ENCODE results near the gene STX7. TPM values are rescaled to one million over a fixed set of nuclear protein-coding genes. Genes with fewer than 3 reads are reported as not detected.

Gene STX7
- polyA plus RNA-seq, 1 experiment = 42.7 TPM

GRCh38 chr6:132479131-132479530, 33.8 kb downstream of the STX7 start:
- no peak for TF ChIP-seq CTCF (IDR thresholded peaks at IDR 0.05; ENCODE audit: low read depth, low read length)
- H3K27ac ChIP-seq (ENCODE audit: low read depth, low read length) = no peak overlapping the region
- no peaks in the 10 kb centered on the region for H3K27me3 ChIP-seq (ENCODE audit: control insufficient read depth, insufficient read depth, low read length)
- no peak overlapping the region for H3K4me3 ChIP-seq (ENCODE audit: low read depth, low read length)
- POLR2A ChIA-PET = no interaction called here
- CTCF ChIA-PET = interaction anchor here (0.5 to 1.6 kb wide), 2 partner anchors 27 to 199 kb away, joined by 4 to 6 read pairs; no protein-coding TSS in a partner anchor
- no peaks in the 10 kb centered on the region for H3K9me3 ChIP-seq (ENCODE audit: control insufficient read depth, insufficient read depth, low read length)
- DNase-seq (ENCODE audit: low read depth, low spot score) = no peak

- H3K9me3 ChIP-seq (ENCODE audit: control insufficient read depth, insufficient read depth, low read length) = no peaks in the 10 kb centered on the region
- no peak overlapping the region for H3K27ac ChIP-seq (ENCODE audit: low read depth, low read length)
- ChIA-PET CTCF (interaction anchor here (0.5 to 1.6 kb wide), 2 partner anchors 27 to 199 kb away, joined by 4 to 6 read pairs; no protein-coding TSS in a partner anchor), POLR2A (no interaction called here)
- no peaks in the 10 kb centered on the region for H3K27me3 ChIP-seq (ENCODE audit: control insufficient read depth, insufficient read depth, low read length)
- H3K4me3 ChIP-seq (ENCODE audit: low read depth, low read length) = no peak overlapping the region
- no peak for DNase-seq (ENCODE audit: low read depth, low spot score)
- TF ChIP-seq CTCF (IDR thresholded peaks at IDR 0.05; ENCODE audit: low read depth, low read length) = no peak
Measured at GRCh38 chr6:132478674-132479073, 34.2 kb downstream of the STX7 start.

GRCh38 chr6:132478266-132478665, 34.6 kb downstream of the STX7 start:
- TF ChIP-seq CTCF (IDR thresholded peaks at IDR 0.05; ENCODE audit: low read depth, low read length) = no peak
- ChIA-PET POLR2A (no interaction called here), CTCF (interaction anchor here (1.6 kb wide), 1 partner anchor 198 kb away, joined by 6 read pairs; no protein-coding TSS in a partner anchor)
- H3K4me3 ChIP-seq (ENCODE audit: low read depth, low read length) = no peak overlapping the region
- no peaks in the 10 kb centered on the region for H3K9me3 ChIP-seq (ENCODE audit: control insufficient read depth, insufficient read depth, low read length)
- no peaks in the 10 kb centered on the region for H3K27me3 ChIP-seq (ENCODE audit: control insufficient read depth, insufficient read depth, low read length)
- DNase-seq (ENCODE audit: low read depth, low spot score) = no peak
- H3K27ac ChIP-seq (ENCODE audit: low read depth, low read length) = no peak overlapping the region

- H3K4me3 ChIP-seq (ENCODE audit: low read depth, low read length) = no peak overlapping the region
- H3K9me3 ChIP-seq (ENCODE audit: control insufficient read depth, insufficient read depth, low read length) = no peaks in the 10 kb centered on the region
- POLR2A ChIA-PET = no interaction called here
- H3K27me3 ChIP-seq (ENCODE audit: control insufficient read depth, insufficient read depth, low read length) = no peaks in the 10 kb centered on the region
- no peak overlapping the region for H3K27ac ChIP-seq (ENCODE audit: low read depth, low read length)
- no peak for DNase-seq (ENCODE audit: low read depth, low spot score)
- no peak for TF ChIP-seq CTCF (IDR thresholded peaks at IDR 0.05; ENCODE audit: low read depth, low read length)
- CTCF ChIA-PET = interaction anchor here (0.5 to 1.7 kb wide), 5 partner anchors 16 to 562 kb away, joined by 3 to 19 read pairs (median 4); no protein-coding TSS in a partner anchor
Measured at GRCh38 chr6:132476688-132477087, 36.2 kb downstream of the STX7 start.

- CTCF ChIA-PET = interaction anchor here (1.7 to 9.5 kb wide), 3 partner anchors 9 to 197 kb away, joined by 10 to 61 read pairs (median 15); no protein-coding TSS in a partner anchor
- no peak overlapping the region for H3K4me3 ChIP-seq (ENCODE audit: low read depth, low read length)
- TF ChIP-seq CTCF (IDR thresholded peaks at IDR 0.05; ENCODE audit: low read depth, low read length) = no peak
- POLR2A ChIA-PET = no interaction called here
- DNase-seq (ENCODE audit: low read depth, low spot score) = no peak
- H3K27ac ChIP-seq (ENCODE audit: low read depth, low read length) = no peak overlapping the region
- H3K9me3 ChIP-seq (ENCODE audit: control insufficient read depth, insufficient read depth, low read length) = no peaks in the 10 kb centered on the region
- no peaks in the 10 kb centered on the region for H3K27me3 ChIP-seq (ENCODE audit: control insufficient read depth, insufficient read depth, low read length)
Measured at GRCh38 chr6:132475925-132476324, 37.0 kb downstream of the STX7 start.
